Epithelial cell of proximal tubule (primary cell): Measurements from ENCODE around the gene CCDC107. TPM values are rescaled to one million over a fixed set of nuclear protein-coding genes. Genes with fewer than 3 reads are reported as not detected.
"Not testable (repeated sequence)": the region's sequence is repeated elsewhere in the genome, so short reads cannot be mapped to it uniquely, and the experiment has no call there.

Experiments
- DNase-seq: peaks from one replicate; pipeline ENCODE4 v3.0.0-alpha.2; 2011; ENCODE audit warnings: low read depth
- H3K4me3 ChIP-seq: 2 replicates; pipeline ENCODE4 v1.5.1; 2011; ENCODE audit warnings: low read depth, mild to moderate bottlenecking, low read length
- CTCF ChIP-seq: conservative IDR thresholded peaks from 2 replicates; pipeline ENCODE4 v1.5.1; 2012; ENCODE audit warnings: low read depth, mild to moderate bottlenecking, low read length
- total RNA-seq: library from RNA; depleted of rRNA; stranded (reverse); fragments of >200 nt; gene quantifications from 2 replicates; pipeline ENCODE4 v1.2.3, GENCODE V29; 2015

CCDC107 gene
- total RNA-seq, 1 donor from 2014 or later = 19.0 TPM

- no peak overlapping the region for H3K4me3 ChIP-seq
- no peak for DNase-seq
- no peak for TF ChIP-seq CTCF
Measured at GRCh38 chr9:35627575-35627974, 30.5 kb upstream of the CCDC107 start.

GRCh38 chr9:35628389-35628991 is 29.6 kb upstream of the CCDC107 start:
- TF ChIP-seq CTCF = no peak
- no peak for DNase-seq
- H3K4me3 ChIP-seq = no peak overlapping the region

- no peak for TF ChIP-seq CTCF
Measured at GRCh38 chr9:35629597-35629996, 28.5 kb upstream of the CCDC107 start.

GRCh38 chr9:35635730-35636129 is 22.4 kb upstream of the CCDC107 start:
- no peak for DNase-seq
- TF ChIP-seq CTCF = no peak
- H3K4me3 ChIP-seq = no peak overlapping the region

More at GRCh38 chr9:35629597-35629996, 28.5 kb upstream of the CCDC107 start:
- H3K4me3 ChIP-seq = no peak overlapping the region
- no peak for DNase-seq

- no peak for TF ChIP-seq CTCF
- no peak for DNase-seq
- H3K4me3 ChIP-seq = no peak overlapping the region
Measured at GRCh38 chr9:35636135-35636876, 21.8 kb upstream of the CCDC107 start.

- not testable (repeated sequence) for DNase-seq, H3K4me3 ChIP-seq
Measured at GRCh38 chr9:35636877-35637246, 21.2 kb upstream of the CCDC107 start.

- not testable (repeated sequence) for DNase-seq, H3K4me3 ChIP-seq
Measured at GRCh38 chr9:35637427-35637955, 20.6 kb upstream of the CCDC107 start.

- DNase-seq, H3K4me3 ChIP-seq: not testable (repeated sequence)
Measured at GRCh38 chr9:35638751-35639150, 19.3 kb upstream of the CCDC107 start.

- DNase-seq = not testable (repeated sequence)
Measured at GRCh38 chr9:35639225-35639624, 18.9 kb upstream of the CCDC107 start.

More at GRCh38 chr9:35639225-35639624, 18.9 kb upstream of the CCDC107 start:
- not testable (repeated sequence) for H3K4me3 ChIP-seq
